Caco-2 (cell line): ENCODE results near the gene ITPR1. TPM values are rescaled to one million over a fixed set of nuclear protein-coding genes. Genes with fewer than 3 reads are reported as not detected.

Experiments
- BruUV-seq: library from RNA; stranded (reverse); fragments of 400-500 nt; replicated peaks from 2 replicates; lab custom pipeline; 2021; lab: Mats Ljungman, UMichigan
- CTCF ChIA-PET: fragments of 300-600 bp; sonication (Branson Sonifier 250); formaldehyde crosslinking; loops from one replicate; lab custom pipeline; 2022; ENCODE audit warnings: antibody characterized with exemption; lab: Charles Lee
- POLR2A ChIA-PET: fragments of 300-600 bp; sonication (Branson Sonifier 250); formaldehyde crosslinking; loops from one replicate; lab custom pipeline; 2022; ENCODE audit warnings: antibody characterized with exemption; lab: Charles Lee
- DNase-seq, 2 experiments: peaks; one replicate each; pipeline versions ENCODE4 v3.0.0 to v3.0.0-alpha.2; 2020 to 2022
- H3K27me3 ChIP-seq: replicated peaks from 2 replicates; pipeline ENCODE4 v1.6.0; 2011; ENCODE audit warnings: low read length; ENCODE audit not compliant: control insufficient read depth, insufficient read depth
- H3K36me3 ChIP-seq: 2 replicates; pipeline ENCODE4 v1.5.1; 2011; ENCODE audit warnings: low read length; ENCODE audit not compliant: control insufficient read depth, insufficient read depth
- H3K4me1 ChIP-seq: fragments of 250-450 bp; sonication (Bioruptor Pico); 2 replicates; pipeline ENCODE4 v1.5.1; 2020; ENCODE audit warnings: mild to moderate bottlenecking
- H3K4me3 ChIP-seq: 2 replicates; pipeline ENCODE4 v1.5.1; 2011; ENCODE audit warnings: low read depth, mild to moderate bottlenecking, control low read depth, low read length
- H3K9me3 ChIP-seq: fragments of 250-450 bp; sonication (Bioruptor Pico); 2 replicates; pipeline ENCODE4 v1.5.1; 2020; ENCODE audit warnings: mild to moderate bottlenecking, moderate library complexity
- H3K27ac Mint-ChIP-seq: one replicate; pipeline ENCODE4 v1.8.0; 2022; ENCODE audit warnings: mixed read lengths; ENCODE audit not compliant: unreplicated experiment
- H3K27me3 Mint-ChIP-seq: one replicate; pipeline ENCODE4 v1.8.0; 2022; ENCODE audit warnings: mixed read lengths; ENCODE audit not compliant: insufficient read depth, unreplicated experiment
- H3K36me3 Mint-ChIP-seq: one replicate; pipeline ENCODE4 v1.8.0; 2022; ENCODE audit warnings: mild to moderate bottlenecking, mixed read lengths; ENCODE audit not compliant: insufficient read depth, unreplicated experiment
- H3K4me1 Mint-ChIP-seq: one replicate; pipeline ENCODE4 v1.8.0; 2022; ENCODE audit warnings: low read depth, mixed read lengths; ENCODE audit not compliant: unreplicated experiment
- H3K4me3 Mint-ChIP-seq: one replicate; pipeline ENCODE4 v1.8.0; 2022; ENCODE audit warnings: mild to moderate bottlenecking, moderate library complexity, mixed read lengths; ENCODE audit not compliant: unreplicated experiment
- H3K9me3 Mint-ChIP-seq: one replicate; pipeline ENCODE4 v1.8.0; 2022; ENCODE audit warnings: mixed read lengths; ENCODE audit not compliant: unreplicated experiment
- CTCF ChIP-seq, 2 experiments: fragments of 200-600 bp in 1 of 2; IDR thresholded peaks; 1 replicate in 1 of 2; 2 replicates in 1 of 2; pipeline versions ENCODE4 v1.5.1 to v1.8.0; 2011 to 2022; ENCODE audit warnings: antibody characterized with exemption in 1 of 2, control low read depth in 1 of 2, inconsistent platforms in 1 of 2, low read depth in 1 of 2, low read length in 1 of 2, mild to moderate bottlenecking in 1 of 2, moderate library complexity in 1 of 2; ENCODE audit not compliant: insufficient read depth in 1 of 2, severe bottlenecking in 1 of 2, unreplicated experiment in 1 of 2
- intact Hi-C: fragments of 100-400 bp; cut with micrococcal nuclease; formaldehyde crosslinking; loops from one replicate; pipeline ENCODE4 v1.10.0; 2022; ENCODE audit not compliant: unreplicated experiment
- total RNA-seq: library from RNA; stranded (reverse); gene quantifications from 2 replicates; pipeline ENCODE4 v1.2.3, GENCODE V29; 2022

The ITPR1 gene
- total RNA-seq, 1 experiment from 2014 or later = 10.4 TPM

- no peak overlapping the region for H3K4me3 Mint-ChIP-seq
- H3K36me3 Mint-ChIP-seq = no peaks in the 10 kb centered on the region
- no peaks in the 10 kb centered on the region for H3K4me1 ChIP-seq
- ChIA-PET CTCF (no interaction called here), POLR2A (no interaction called here)
- no peaks in the 10 kb centered on the region for H3K27me3 ChIP-seq
- H3K9me3 Mint-ChIP-seq = no peaks in the 10 kb centered on the region
- DNase-seq = no peak
- no peak overlapping the region for H3K27ac Mint-ChIP-seq
- no peak for TF ChIP-seq CTCF (IDR thresholded peaks at IDR 0.05; ENCODE audit: insufficient read depth in 1 of 2, low read depth in 1 of 2, low read length in 1 of 2, severe bottlenecking in 1 of 2, unreplicated experiment in 1 of 2)
- H3K4me3 ChIP-seq = no peak overlapping the region
- no peaks in the 10 kb centered on the region for H3K36me3 ChIP-seq
- no peaks in the 10 kb centered on the region for H3K27me3 Mint-ChIP-seq
- no TSS peak for BruUV-seq
- no peaks in the 10 kb centered on the region for H3K9me3 ChIP-seq
- intact Hi-C loops = no loop called here
- no peaks in the 10 kb centered on the region for H3K4me1 Mint-ChIP-seq
Measured at GRCh38 chr3:4660936-4661335, 167.8 kb downstream of the ITPR1 start.

GRCh38 chr3:4664412-4664811, 171.3 kb downstream of the ITPR1 start:
- Histone ChIP-seq H3K4me3 (no peak overlapping the region), H3K36me3 (no peaks in the 10 kb centered on the region), H3K27me3 (no peaks in the 10 kb centered on the region), H3K9me3 (no peaks in the 10 kb centered on the region), H3K4me1 (no peaks in the 10 kb centered on the region)
- intact Hi-C loops = no loop called here
- ChIA-PET POLR2A (no interaction called here), CTCF (no interaction called here)
- Mint-ChIP-seq H3K9me3 (no peaks in the 10 kb centered on the region), H3K4me1 (no peaks in the 10 kb centered on the region), H3K27ac (no peak overlapping the region), H3K27me3 (no peaks in the 10 kb centered on the region), H3K4me3 (no peak overlapping the region), H3K36me3 (peaks cover 6% of the 10 kb centered on the region)
- no peak for DNase-seq
- no peak for TF ChIP-seq CTCF (IDR thresholded peaks at IDR 0.05; ENCODE audit: insufficient read depth in 1 of 2, low read depth in 1 of 2, low read length in 1 of 2, severe bottlenecking in 1 of 2, unreplicated experiment in 1 of 2)
- BruUV-seq = no TSS peak

- no peaks in the 10 kb centered on the region for H3K27me3 ChIP-seq
- POLR2A ChIA-PET = no interaction called here
- no peak for DNase-seq
- no peaks in the 10 kb centered on the region for H3K9me3 ChIP-seq
- H3K27me3 Mint-ChIP-seq = no peaks in the 10 kb centered on the region
- intact Hi-C loops = no loop called here
- H3K9me3 Mint-ChIP-seq = no peaks in the 10 kb centered on the region
- H3K36me3 Mint-ChIP-seq = peaks cover 6% of the 10 kb centered on the region
- H3K4me1 Mint-ChIP-seq = no peaks in the 10 kb centered on the region
- H3K4me3 ChIP-seq = no peak overlapping the region
- BruUV-seq = no TSS peak
- H3K27ac Mint-ChIP-seq = no peak overlapping the region
- no peaks in the 10 kb centered on the region for H3K4me1 ChIP-seq
- no peak overlapping the region for H3K4me3 Mint-ChIP-seq
- CTCF ChIA-PET = no interaction called here
- TF ChIP-seq CTCF (IDR thresholded peaks at IDR 0.05; ENCODE audit: insufficient read depth in 1 of 2, low read depth in 1 of 2, low read length in 1 of 2, severe bottlenecking in 1 of 2, unreplicated experiment in 1 of 2) = no peak
- no peaks in the 10 kb centered on the region for H3K36me3 ChIP-seq
Measured at GRCh38 chr3:4665197-4665596, 172.0 kb downstream of the ITPR1 start.
